HepG2 (cell line): ENCODE measurements around the gene SHOX. TPM values are rescaled to one million over a fixed set of nuclear protein-coding genes. Genes with fewer than 3 reads are reported as not detected.

Source experiments
- FOXP1 ChIP-seq, 2 experiments: fragments of 450-650 bp in 1 of 2; IDR thresholded peaks; 2 replicates each; pipeline ENCODE4 v1.6.1; 2017 to 2018; ENCODE audit warnings: antibody characterized with exemption in 1 of 2
- GABPA ChIP-seq, 2 experiments: IDR thresholded peaks; 2 replicates each; pipeline ENCODE4 v1.6.1; 2011 to 2016; ENCODE audit warnings: low read depth in 2 of 2, low read length in 1 of 2, missing biosample characterization in 1 of 2, missing genetic modification characterization in 1 of 2
- NAIF1 ChIP-seq: sonication (generic); formaldehyde crosslinking; IDR thresholded peaks from 2 replicates; pipeline ENCODE4 v1.5.0; 2020; ENCODE audit warnings: mild to moderate bottlenecking, missing genetic modification reagents, borderline replicate concordance
- PHF8 ChIP-seq: sonication (generic); formaldehyde crosslinking; IDR thresholded peaks from 2 replicates; pipeline ENCODE4 v1.5.0; 2020; ENCODE audit warnings: missing genetic modification reagents
- ZNF34 ChIP-seq: sonication (generic); formaldehyde crosslinking; IDR thresholded peaks from 2 replicates; pipeline ENCODE4 v1.4.0; 2020; ENCODE audit warnings: mild to moderate bottlenecking, missing genetic modification reagents, borderline replicate concordance
- polyA plus RNA-seq, 8 experiments: library from polyadenylated mRNA; depleted of rRNA in 3 of 8; stranded (reverse) in 7 of 8; unstranded in 1 of 8; fragments of >200 nt; fragmentation: Illumina TruSeq in 4 of 8; extraction: Trizol in 4 of 8; gene quantifications; 2 replicates each; pipeline versions ENCODE4 v1.2.1 to v1.2.3, GENCODE V29; 2011 to 2016; ENCODE audit warnings: low read depth in 4 of 8, missing spikeins in 1 of 8, mixed read lengths in 1 of 8; ENCODE audit not compliant: insufficient read depth in 1 of 8
- total RNA-seq, 5 experiments: library from RNA; depleted of rRNA; stranded (reverse); fragments of >200 nt; fragmentation: Illumina TruSeq; extraction: Trizol; gene quantifications; 2 replicates each; pipeline ENCODE4 v1.2.3, GENCODE V29; 2016; ENCODE audit warnings: low read depth in 1 of 5
- TF ChIP-seq, protein P1 (sequence below): sonication (generic); formaldehyde crosslinking; IDR thresholded peaks from 2 replicates; pipeline ENCODE4 v1.5.1; 2020; ENCODE audit warnings: missing genetic modification reagents, mild to moderate bottlenecking, borderline replicate concordance
- TF ChIP-seq, protein P2 (sequence below): sonication (generic); formaldehyde crosslinking; IDR thresholded peaks from 2 replicates; pipeline ENCODE4 v1.9.0; 2021; ENCODE audit warnings: mild to moderate bottlenecking, missing genetic modification reagents
- TF ChIP-seq, protein P3 (sequence below): sonication (generic); formaldehyde crosslinking; IDR thresholded peaks from 2 replicates; pipeline ENCODE4 v1.8.0; 2022; ENCODE audit warnings: mild to moderate bottlenecking, missing genetic modification reagents

The SHOX gene
- total and polyA plus RNA-seq, 2 of the 13 experiments (the other 11 are each of a cell fraction or from before 2014, with no cell fraction given) = not detected

DNA sequence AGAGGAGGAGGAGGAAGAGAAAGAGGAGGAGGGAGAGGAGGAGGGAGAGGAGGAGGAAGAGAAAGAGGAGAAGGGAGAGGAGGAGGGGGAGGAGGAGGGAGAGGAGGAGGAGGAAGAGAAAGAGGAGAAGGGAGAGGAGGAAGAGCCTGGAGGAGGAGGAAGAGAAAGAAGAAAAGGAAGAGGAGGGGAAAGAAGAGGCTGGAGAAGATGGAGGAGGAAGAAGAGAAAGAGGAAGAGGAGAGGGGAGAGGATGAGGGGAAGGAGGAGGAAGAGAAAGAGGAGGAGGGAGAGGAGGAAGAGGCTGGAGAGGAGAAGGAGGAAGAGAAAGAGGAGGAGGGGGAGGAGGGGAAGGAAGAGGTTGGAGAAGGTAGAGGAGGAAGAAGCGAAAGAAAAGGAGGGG, 46.0 kb upstream of the SHOX start (continued):
- TF ChIP-seq NAIF1 (CRISPR knock-in tag) (no peak), PHF8 (CRISPR knock-in tag) (no peak), FOXP1 (IDR thresholded peaks at IDR 0.05) (no peak), FOXP1 (CRISPR knock-in tag; IDR thresholded peaks at IDR 0.05) (no peak), ZNF34 (no peak), GABPA (IDR thresholded peaks at IDR 0.05; ENCODE audit: low read depth, low read length) (no peak), GABPA (CRISPR knock-in tag; IDR thresholded peaks at IDR 0.05; ENCODE audit: low read depth) (no peak)
- TF ChIP-seq, protein P1, sequence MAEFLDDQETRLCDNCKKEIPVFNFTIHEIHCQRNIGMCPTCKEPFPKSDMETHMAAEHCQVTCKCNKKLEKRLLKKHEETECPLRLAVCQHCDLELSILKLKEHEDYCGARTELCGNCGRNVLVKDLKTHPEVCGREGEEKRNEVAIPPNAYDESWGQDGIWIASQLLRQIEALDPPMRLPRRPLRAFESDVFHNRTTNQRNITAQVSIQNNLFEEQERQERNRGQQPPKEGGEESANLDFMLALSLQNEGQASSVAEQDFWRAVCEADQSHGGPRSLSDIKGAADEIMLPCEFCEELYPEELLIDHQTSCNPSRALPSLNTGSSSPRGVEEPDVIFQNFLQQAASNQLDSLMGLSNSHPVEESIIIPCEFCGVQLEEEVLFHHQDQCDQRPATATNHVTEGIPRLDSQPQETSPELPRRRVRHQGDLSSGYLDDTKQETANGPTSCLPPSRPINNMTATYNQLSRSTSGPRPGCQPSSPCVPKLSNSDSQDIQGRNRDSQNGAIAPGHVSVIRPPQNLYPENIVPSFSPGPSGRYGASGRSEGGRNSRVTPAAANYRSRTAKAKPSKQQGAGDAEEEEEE = no peak
- TF ChIP-seq, protein P2, sequence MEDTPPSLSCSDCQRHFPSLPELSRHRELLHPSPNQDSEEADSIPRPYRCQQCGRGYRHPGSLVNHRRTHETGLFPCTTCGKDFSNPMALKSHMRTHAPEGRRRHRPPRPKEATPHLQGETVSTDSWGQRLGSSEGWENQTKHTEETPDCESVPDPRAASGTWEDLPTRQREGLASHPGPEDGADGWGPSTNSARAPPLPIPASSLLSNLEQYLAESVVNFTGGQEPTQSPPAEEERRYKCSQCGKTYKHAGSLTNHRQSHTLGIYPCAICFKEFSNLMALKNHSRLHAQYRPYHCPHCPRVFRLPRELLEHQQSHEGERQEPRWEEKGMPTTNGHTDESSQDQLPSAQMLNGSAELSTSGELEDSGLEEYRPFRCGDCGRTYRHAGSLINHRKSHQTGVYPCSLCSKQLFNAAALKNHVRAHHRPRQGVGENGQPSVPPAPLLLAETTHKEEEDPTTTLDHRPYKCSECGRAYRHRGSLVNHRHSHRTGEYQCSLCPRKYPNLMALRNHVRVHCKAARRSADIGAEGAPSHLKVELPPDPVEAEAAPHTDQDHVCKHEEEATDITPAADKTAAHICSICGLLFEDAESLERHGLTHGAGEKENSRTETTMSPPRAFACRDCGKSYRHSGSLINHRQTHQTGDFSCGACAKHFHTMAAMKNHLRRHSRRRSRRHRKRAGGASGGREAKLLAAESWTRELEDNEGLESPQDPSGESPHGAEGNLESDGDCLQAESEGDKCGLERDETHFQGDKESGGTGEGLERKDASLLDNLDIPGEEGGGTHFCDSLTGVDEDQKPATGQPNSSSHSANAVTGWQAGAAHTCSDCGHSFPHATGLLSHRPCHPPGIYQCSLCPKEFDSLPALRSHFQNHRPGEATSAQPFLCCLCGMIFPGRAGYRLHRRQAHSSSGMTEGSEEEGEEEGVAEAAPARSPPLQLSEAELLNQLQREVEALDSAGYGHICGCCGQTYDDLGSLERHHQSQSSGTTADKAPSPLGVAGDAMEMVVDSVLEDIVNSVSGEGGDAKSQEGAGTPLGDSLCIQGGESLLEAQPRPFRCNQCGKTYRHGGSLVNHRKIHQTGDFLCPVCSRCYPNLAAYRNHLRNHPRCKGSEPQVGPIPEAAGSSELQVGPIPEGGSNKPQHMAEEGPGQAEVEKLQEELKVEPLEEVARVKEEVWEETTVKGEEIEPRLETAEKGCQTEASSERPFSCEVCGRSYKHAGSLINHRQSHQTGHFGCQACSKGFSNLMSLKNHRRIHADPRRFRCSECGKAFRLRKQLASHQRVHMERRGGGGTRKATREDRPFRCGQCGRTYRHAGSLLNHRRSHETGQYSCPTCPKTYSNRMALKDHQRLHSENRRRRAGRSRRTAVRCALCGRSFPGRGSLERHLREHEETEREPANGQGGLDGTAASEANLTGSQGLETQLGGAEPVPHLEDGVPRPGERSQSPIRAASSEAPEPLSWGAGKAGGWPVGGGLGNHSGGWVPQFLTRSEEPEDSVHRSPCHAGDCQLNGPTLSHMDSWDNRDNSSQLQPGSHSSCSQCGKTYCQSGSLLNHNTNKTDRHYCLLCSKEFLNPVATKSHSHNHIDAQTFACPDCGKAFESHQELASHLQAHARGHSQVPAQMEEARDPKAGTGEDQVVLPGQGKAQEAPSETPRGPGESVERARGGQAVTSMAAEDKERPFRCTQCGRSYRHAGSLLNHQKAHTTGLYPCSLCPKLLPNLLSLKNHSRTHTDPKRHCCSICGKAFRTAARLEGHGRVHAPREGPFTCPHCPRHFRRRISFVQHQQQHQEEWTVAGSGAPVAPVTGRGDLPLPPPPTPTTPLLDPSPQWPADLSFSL = no peak
- TF ChIP-seq, protein P3, sequence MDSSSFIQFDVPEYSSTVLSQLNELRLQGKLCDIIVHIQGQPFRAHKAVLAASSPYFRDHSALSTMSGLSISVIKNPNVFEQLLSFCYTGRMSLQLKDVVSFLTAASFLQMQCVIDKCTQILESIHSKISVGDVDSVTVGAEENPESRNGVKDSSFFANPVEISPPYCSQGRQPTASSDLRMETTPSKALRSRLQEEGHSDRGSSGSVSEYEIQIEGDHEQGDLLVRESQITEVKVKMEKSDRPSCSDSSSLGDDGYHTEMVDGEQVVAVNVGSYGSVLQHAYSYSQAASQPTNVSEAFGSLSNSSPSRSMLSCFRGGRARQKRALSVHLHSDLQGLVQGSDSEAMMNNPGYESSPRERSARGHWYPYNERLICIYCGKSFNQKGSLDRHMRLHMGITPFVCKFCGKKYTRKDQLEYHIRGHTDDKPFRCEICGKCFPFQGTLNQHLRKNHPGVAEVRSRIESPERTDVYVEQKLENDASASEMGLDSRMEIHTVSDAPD (CRISPR knock-in tag) = no peak
